Activated CD8-positive, alpha-beta memory T cell treated with anti-CD3 and anti-CD28 coated beads for 36 hours (primary cell): ENCODE data around the gene RPS27L. TPM values are rescaled to one million over a fixed set of nuclear protein-coding genes. Genes with fewer than 3 reads are reported as not detected.

Source experiments
- CTCF ChIA-PET: fragments of 350-600 bp; sonication (Branson Sonifier 250); formaldehyde crosslinking; loops from one replicate; lab custom pipeline; 2021; ENCODE audit warnings: antibody characterized with exemption; lab: Charles Lee
- POLR2A ChIA-PET: fragments of 350-600 bp; sonication (Branson Sonifier 250); formaldehyde crosslinking; loops from one replicate; lab custom pipeline; 2021; ENCODE audit warnings: antibody characterized with exemption; lab: Charles Lee
- total RNA-seq, 2 experiments: library from RNA; stranded (reverse); gene quantifications; one replicate each; pipeline ENCODE4 v1.2.3, GENCODE V29; 2021

RPS27L gene
- 100 to 1,000 TPM; 160 to 166 TPM for total RNA-seq

DNA sequence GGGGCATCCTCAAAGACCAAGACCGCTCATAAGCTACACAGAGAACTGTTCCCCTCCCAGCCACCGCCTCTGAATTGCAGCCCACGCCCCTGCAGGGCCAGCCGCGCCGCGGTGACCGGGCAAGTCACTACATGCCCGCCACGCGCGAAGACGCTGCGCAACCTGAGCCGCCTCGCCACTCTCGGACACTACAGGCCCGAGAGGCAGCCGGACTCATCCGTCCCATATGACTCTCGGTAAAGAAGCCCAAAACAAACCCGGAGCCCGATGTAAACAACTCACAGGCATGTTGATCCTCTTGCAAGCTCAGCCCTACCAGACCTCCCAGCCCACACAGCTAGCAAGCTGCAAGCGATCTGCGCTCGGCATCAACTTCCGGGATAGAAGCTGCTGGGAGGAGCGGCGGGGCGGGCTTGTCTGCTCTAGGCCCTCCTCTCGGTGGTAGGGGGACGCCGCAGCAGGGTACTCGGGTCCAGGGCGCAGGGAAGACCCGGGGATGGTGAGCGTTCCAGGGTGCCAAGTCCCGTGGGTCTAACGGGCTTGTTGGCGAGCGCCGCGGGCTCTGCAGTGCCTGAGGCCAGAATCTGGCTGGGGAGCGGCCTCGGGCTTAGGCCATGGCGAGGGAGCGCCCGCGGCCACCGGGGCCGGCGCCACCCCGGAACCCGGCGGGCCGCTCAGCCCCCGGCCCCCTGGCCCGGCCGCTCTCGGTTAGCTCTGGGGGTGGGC lies at the start of gene RPS27L:
RPS27L (minus strand) TSS at position 360 of the 726 bp plus-strand sequence; CDS start at position 288, 72 bp downstream.
- CTCF ChIA-PET = interaction anchor here (0.8 to 1.2 kb wide), 4 partner anchors 20 to 109 kb away, joined by 3 to 4 read pairs (median 3); no protein-coding TSS in a partner anchor

DNA sequence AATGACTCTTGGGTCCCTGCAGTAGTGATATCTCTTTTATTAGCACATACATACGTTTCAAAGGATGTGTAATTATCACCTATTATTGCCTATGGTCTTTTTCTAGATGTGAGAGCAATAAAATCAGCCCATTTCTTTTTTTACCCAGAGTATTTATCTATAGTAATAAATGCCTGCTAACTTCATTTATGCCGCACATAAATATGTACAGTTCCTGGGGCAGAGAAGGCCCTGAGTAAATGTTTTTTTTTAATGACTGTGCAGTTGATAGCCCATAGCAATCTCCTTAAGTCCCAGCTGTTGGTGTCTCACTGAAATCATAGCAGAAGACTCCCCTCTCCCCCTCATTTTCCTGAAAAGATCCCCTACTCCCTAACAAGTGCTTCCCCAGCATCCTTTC lies 48.8 kb upstream of the RPS27L start:
- ChIA-PET POLR2A (no interaction called here), CTCF (no interaction called here)

More for the DNA sequence above, at the start of gene RPS27L:
- POLR2A ChIA-PET = interaction anchor here (0.7 to 1.4 kb wide), 7 partner anchors 16 to 76 kb away, joined by 3 to 10 read pairs (median 4); no protein-coding TSS in a partner anchor

DNA sequence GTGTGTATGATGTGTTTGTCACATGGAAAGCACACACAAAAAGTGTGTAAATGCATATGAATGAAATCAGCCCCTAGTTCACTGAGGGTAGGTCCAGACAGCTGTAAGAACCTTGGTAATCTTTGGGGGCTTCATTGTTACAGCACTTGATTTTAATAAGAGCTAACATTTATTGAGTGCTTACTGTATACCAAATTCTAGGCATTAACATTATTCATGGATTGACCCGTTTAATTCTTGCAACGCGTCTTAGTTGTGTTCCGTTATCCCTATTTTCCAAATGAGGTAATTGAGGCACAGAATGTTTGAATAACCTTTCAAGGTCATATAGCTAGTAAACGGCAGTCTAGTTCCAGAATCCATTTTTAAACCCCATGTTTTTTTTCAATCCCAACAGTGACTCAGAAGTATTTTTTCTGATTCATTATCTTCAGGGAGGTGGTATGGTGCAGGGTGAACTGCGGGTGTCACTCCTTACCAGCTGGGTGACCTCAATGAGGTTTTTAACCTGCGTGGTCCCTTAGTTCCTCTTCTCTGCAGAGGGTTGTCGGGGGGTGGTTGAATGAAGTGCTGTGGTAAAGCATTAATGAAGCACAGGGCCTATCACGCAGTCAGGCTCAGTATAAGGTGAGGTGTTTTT lies 46.3 kb upstream of the RPS27L start:
- ChIA-PET POLR2A (interaction anchor here (0.5 to 0.8 kb wide), 3 partner anchors 14 to 22 kb away, joined by 3 to 4 read pairs (median 3); partner anchors contain the start of gene RAB8B), CTCF (interaction anchor here (1.2 to 4.1 kb wide), 2 partner anchors 11 to 12 kb away, joined by 3 to 22 read pairs; no protein-coding TSS in a partner anchor)

DNA sequence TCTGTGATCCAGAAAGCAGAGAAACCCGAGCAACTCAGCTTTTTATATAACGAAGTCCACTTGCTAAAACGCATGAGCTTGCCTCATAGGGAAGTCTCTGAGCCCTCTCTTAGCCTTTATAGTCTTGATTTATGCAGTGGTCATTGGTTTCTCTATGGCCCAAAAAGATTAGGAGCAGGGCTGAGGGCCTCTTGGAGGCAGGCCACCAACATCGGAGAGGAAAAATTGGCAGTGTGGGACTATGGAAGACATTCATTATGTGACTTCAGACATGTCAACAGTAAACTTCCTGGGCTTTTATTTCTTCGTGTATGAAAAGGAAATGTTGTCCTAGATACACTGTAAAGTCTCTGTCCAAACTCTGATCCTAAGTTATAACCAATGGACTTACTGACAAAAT lies 45.6 kb upstream of the RPS27L start:
- ChIA-PET POLR2A (interaction anchor here (0.6 to 0.7 kb wide), 2 partner anchors 8 to 11 kb away, joined by 3 read pairs; no protein-coding TSS in a partner anchor), CTCF (interaction anchor here (0.6 to 4.1 kb wide), 3 partner anchors 11 to 399 kb away, joined by 3 to 22 read pairs (median 3); partner anchors contain the start of gene RPS27L)

DNA sequence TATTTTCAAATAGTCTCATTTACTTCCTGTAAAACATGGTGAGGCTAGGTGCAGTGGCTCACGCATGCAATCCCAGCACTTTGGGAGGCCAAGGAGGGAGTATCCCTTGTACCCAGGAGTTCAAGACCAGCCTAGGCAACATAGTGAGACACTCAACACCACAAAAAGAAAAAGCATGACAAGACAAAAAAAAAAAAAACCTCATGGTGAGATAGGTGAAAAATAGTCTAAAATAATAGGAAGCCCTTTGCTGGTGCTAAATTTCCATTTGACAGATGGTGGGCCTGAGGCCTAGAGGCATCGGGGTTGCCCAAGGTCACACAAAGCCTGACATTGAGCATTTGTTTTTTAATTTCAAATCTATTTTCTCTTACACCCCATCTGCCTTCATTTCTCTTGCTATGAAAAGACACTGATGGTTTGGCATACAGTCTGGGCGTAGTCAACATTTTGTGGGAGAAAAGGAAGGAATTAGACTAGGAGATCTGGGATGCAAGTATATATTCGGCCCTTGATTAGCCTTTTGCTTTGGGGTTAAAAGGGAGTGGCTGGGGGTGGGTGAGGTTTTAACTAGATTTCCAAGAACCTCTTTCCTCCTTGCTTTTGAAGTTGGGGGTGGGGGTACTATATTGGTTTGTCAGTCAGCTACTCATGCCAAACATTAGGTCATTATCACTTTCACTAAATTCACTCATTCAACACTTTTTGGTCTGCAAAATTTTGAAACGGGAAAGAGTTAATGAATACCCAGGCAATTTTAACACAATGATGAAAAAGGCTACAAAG lies 43.4 kb upstream of the RPS27L start:
- CTCF ChIA-PET = interaction anchor here (0.6 kb wide), 1 partner anchor 135 kb away, joined by 3 read pairs; no protein-coding TSS in a partner anchor
- POLR2A ChIA-PET = interaction anchor here (1.0 kb wide), 1 partner anchor 9 kb away, joined by 5 read pairs; no protein-coding TSS in a partner anchor

DNA sequence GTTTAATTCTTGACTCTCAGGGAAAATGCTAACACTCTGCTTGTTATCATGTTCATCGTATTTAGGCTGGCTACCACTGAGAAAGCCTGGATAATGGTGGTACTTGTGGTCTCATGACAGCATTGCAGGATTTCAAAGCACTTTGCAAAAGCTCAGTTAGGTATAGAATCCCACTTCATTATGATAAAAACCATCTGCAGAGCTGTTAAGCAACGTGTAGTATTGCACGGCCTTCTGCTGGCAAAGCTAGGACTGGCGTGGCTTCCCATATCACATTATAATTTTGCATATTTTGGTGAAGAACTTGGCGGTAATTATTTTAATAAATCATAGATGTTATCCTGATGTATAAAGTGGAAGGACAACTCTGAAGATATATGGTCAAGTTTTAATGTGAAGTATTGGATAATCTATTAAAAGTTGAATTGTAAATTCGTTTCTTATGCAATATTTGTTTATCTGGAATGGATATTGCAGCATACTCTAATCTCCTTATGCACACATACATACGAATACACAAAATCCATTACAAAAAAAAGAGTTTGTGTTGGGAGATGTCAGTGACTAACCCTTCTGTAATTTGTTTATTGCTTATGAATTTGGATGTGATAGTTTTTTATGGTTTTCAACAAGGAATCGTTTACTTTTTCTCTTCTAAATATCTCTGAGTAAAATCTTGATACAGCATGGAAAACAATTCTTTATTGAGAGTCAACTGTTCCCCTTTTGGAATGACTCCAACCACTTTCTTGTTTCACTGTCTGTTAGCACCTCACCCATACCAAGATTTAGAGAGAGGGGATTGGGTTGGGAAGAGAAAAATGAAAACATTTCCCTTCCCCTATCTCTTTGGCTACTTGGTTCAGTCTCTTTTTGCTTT lies 41.3 kb upstream of the RPS27L start:
- ChIA-PET CTCF (no interaction called here), POLR2A (no interaction called here)

DNA sequence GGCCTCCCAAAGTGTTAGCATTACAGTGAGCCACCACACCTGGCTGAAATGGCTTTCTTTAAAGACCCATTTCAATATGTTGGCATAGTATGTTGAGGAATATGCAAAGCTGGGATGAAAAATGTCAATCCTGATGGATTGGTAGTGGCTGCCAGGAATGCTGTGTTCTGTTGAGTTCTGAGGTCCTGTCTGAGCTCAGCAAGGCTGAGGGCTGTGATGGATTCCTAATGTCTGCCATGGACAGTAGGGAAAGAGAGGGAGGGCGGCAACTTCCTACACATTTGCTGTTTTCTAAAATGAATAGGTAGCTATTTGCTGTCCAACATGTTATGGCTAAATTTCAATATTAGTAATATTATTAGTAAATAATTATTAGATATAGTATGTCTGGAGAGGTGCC lies 40.3 kb upstream of the RPS27L start:
- POLR2A ChIA-PET = interaction anchor here (0.8 kb wide), 1 partner anchor 13 kb away, joined by 3 read pairs; no protein-coding TSS in a partner anchor
- CTCF ChIA-PET = no interaction called here

DNA sequence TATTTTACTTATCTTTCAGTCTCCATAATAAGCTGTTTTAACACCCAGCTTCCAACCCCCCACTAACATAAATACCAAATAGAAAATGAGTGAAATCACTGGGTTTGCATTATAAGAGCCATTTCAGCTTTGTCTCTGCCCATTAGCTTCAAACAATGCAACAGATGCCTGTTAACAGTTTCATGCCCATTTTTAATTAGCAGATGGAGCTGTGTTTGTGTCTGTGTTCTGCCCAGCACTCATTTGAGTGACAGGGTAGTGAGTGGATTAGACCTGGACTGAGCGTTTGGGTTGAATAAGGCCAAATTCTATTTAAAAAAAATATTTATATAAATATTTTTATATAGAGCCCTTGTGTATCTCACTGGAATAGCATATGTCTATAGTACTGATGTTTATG lies 39.6 kb upstream of the RPS27L start:
- ChIA-PET CTCF (no interaction called here), POLR2A (interaction anchor here (0.7 to 0.8 kb wide), 3 partner anchors 14 to 1136 kb away, joined by 3 to 5 read pairs (median 3); no protein-coding TSS in a partner anchor)

DNA sequence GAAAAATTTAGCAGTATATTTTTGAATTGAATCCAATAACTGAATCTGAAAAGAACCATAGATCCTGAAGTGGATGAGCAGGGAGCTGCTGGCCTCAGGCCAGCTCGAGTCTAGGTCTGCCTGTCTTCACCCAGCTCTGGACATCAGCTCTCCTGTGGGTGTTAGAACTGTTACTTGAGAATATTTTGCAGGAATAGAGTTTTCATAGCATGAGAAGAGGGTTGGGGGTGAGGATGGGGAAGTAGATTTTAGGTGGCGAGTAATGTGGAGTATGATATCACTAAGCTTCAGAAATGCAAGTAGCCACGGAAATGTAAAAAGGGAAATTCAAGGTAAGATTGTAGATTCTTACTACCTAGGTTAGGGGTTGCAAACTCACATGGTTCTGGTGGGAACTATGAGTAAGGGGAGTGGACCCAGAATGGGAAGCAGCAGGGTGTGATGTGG lies 38.3 kb upstream of the RPS27L start:
- CTCF ChIA-PET = interaction anchor here (0.8 kb wide), 1 partner anchor 14 kb away, joined by 3 read pairs; no protein-coding TSS in a partner anchor
- POLR2A ChIA-PET = no interaction called here

DNA sequence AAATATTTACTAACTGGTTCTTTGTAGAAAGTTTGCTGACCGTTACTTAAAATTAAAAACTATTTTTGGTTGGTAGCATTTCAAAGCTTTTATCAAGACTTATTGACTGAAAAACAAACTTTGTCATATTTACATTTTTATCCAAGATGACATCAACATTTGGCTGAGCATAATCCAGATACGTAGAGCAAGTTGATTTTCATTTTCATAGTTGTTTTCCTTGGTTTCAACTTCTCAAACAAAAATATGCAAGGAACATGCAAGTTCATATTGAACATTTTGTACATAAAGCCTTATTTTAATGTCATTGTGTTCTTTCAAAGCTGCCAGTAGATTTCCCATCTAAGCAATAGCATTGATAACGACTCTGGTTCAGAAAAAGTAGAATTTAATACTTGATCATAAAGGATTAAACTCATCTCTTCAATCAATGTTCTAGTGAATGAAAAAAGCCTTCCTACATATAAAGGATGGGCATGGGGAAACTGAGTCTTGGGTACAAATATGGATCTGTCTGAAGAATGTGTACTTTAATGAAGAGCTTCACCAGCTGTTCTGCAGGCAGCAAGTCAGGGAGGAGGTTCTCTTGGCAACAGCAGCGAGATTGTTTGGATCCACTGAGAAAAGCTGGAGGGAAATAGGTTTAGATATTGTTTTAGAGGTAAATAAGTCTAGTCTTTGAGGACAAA lies 37.7 kb upstream of the RPS27L start:
- ChIA-PET CTCF (interaction anchor here (1.7 kb wide), 1 partner anchor 36 kb away, joined by 3 read pairs; no protein-coding TSS in a partner anchor), POLR2A (interaction anchor here (0.9 kb wide), 1 partner anchor 409 kb away, joined by 3 read pairs; no protein-coding TSS in a partner anchor)

DNA sequence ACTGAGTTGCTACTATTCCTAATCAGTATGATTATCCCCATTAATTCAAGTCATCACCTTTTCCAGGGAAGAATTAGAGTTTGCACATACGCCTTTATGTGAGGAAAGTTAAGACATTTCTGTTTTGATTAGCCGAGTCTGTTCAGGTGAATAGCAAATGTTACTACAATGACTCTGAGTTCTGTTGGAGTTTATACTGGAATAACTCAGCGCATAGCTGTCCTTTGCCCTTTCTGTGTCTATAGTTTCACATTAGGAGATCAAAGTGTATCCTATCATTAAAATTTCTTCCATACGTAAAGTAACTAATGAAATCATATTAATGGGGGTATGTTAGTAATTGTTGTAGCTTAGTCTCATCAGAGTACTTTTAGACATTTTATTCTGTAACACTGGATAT lies 37.0 kb upstream of the RPS27L start:
- CTCF ChIA-PET = interaction anchor here (1.2 to 2.2 kb wide), 3 partner anchors 20 to 65 kb away, joined by 3 to 6 read pairs (median 3); no protein-coding TSS in a partner anchor
- POLR2A ChIA-PET = interaction anchor here (0.7 to 1.2 kb wide), 3 partner anchors 18 to 410 kb away, joined by 3 read pairs; no protein-coding TSS in a partner anchor

DNA sequence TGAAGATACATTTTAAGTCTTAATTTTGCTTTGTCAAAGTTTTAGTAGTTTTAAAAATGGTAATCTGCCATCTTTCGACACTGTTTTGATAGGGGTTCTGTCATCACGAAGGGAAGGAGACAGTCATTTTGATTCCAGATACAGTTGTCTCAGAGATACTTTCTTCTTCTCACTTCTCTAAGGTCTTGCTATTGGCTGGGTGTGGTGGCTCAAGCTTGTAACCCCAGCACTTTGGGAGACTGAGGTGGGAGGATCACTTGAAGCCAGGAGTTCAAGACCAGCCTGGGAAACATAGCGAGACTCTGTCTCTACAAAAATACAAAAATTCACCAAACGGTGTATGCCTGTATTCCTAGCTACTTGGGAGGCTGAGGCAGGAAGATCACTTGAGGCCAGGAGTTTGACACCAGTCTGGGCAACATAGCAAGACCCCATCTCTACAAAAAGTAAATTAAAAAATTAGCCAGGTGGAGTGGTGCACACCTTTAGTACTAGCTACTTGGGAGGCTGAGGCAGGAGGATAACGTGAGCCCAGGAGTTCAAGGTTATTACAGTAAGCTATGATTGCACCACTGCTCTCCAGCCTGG lies 35.4 kb upstream of the RPS27L start:
- CTCF ChIA-PET = interaction anchor here (0.6 to 2.3 kb wide), 6 partner anchors 11 to 46 kb away, joined by 3 to 22 read pairs (median 4); no protein-coding TSS in a partner anchor
- POLR2A ChIA-PET = interaction anchor here (1.1 to 1.8 kb wide), 5 partner anchors 8 to 40 kb away, joined by 3 to 5 read pairs (median 5); no protein-coding TSS in a partner anchor

DNA sequence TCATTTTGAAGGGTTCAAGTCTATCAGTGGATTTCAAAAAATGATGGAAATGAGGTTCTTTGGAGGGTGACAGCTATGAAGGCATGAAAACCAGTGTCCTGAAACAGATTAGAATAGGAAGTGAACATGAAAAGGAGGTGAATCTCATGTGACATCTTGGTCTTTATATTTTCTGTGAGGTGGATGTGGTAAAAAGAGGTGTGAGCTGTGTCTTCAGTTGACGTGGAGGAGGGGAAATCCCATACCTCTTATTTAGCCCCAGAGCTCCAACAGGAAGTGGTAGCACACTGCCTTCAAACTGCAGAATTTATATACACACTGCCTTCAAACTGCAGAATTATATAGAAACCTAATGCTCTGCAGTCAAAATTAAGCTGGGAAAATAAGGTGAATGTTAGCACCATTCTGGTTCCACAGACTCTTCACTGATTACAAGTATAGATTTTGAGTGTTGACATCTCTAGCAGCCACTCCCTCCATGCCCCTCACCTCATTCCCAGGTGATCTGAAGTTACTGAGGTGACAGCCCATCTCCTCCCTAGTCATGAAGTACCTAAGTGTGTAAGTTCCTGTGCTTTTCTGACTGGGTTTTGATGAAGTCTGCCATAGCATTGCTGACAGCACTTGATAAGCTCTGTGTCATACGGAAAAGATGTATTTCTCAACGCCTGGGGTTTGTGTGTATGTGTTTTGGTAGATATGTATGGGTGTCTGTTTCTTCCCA lies 34.8 kb upstream of the RPS27L start:
- POLR2A ChIA-PET = interaction anchor here (0.6 to 1.8 kb wide), 8 partner anchors 9 to 86 kb away, joined by 3 to 7 read pairs (median 4); partner anchors contain the start of gene RPS27L
- CTCF ChIA-PET = interaction anchor here (0.6 to 2.3 kb wide), 9 partner anchors 11 to 47 kb away, joined by 3 to 22 read pairs (median 4); partner anchors contain the start of gene RPS27L

DNA sequence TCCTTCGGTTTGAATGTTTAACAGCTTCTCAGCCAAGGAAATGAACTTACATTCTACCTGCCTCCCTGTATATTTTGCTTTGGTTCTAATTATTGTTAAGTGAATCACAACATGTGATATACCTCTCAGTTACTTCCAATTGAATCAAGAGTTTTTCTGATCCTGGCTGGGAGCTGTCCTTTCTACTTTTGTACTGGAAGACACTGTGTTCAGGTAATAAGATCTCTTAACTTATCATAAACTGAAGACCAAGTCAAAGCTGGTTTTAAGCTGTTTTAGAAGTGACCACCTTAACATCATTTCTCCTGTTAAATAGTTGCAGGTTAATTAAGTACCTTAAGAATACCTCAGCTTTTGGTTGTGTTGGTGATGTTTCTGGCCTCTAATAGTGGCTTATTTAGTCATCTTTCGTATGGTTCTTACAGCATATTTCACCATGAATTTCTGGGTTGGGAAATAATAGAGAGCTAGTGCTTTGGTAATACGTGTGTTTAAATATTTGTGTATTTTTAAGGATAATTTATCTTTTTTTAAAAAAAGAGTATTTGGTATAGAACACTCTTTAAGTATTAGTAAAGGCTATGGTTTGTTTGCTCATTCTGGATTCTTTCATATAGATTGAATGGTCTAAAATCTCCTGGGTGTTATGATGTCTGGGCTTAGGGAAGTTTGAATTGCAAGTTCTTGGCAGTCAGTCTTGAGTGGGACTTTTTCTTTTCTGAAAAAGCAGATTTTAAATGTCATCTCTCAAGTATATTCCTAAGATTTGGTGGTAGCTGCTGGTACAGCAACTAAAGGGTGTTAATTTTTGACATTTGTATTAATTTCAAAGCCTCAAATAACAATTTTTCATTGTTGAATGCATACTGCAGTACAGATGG lies 33.7 kb upstream of the RPS27L start:
- POLR2A ChIA-PET = interaction anchor here (0.8 to 1.8 kb wide), 6 partner anchors 10 to 34 kb away, joined by 4 to 7 read pairs (median 5); partner anchors contain the start of gene RPS27L

More for the DNA sequence above, 33.7 kb upstream of the RPS27L start:
- CTCF ChIA-PET = interaction anchor here (1.1 to 2.3 kb wide), 5 partner anchors 12 to 40 kb away, joined by 3 to 22 read pairs (median 4); partner anchors contain the start of gene RPS27L
